SK-N-SH (cell line): ENCODE results near the gene A1BG. TPM values are rescaled to one million over a fixed set of nuclear protein-coding genes. Genes with fewer than 3 reads are reported as not detected.

Experiments
- CTCF ChIA-PET: fragments of 300-600, 350-600 bp; formaldehyde crosslinking; extraction: SDS; loops from one replicate; lab custom pipeline; 2021; lab: Yijun Ruan, JAX
- POLR2A ChIA-PET: fragments of 350-600 bp; sonication (Branson Sonifier 250); formaldehyde crosslinking; extraction: SDS; loops from one replicate; lab custom pipeline; 2020; ENCODE audit warnings: antibody characterized with exemption, inconsistent platforms; lab: Yijun Ruan, JAX
- DNase-seq: peaks from one replicate; pipeline ENCODE4 v3.0.0; 2012
- H2AFZ ChIP-seq: fragments of 200-600 bp; sonication (generic); 2 replicates; pipeline ENCODE4 v1.8.1; 2016; ENCODE audit warnings: antibody characterized with exemption, mild to moderate bottlenecking, low read depth
- H3F3A ChIP-seq: fragments of 200-600 bp; sonication (generic); replicated peaks from 2 replicates; pipeline ENCODE3; 2016; ENCODE audit warnings: antibody characterized with exemption, mild to moderate bottlenecking; ENCODE audit not compliant: insufficient read depth
- H3K27ac ChIP-seq, 2 experiments: fragments of 200-500 bp in 1 of 2; fragments of 200-600 bp in 1 of 2; sonication (Bioruptor generic) in 1 of 2; sonication (generic), shearing (Covaris generic) in 1 of 2; 2 replicates each; pipeline versions ENCODE4 v1.5.1 to v1.6.1; 2014 to 2016; ENCODE audit warnings: low read depth in 2 of 2, inconsistent platforms in 1 of 2, low read length in 1 of 2, mild to moderate bottlenecking in 1 of 2, mixed read lengths in 1 of 2
- H3K27me3 ChIP-seq: fragments of 200-600 bp; sonication (generic), shearing (Covaris generic); 2 replicates; pipeline ENCODE4 v1.6.1; 2016; ENCODE audit warnings: mixed run types; ENCODE audit not compliant: insufficient read depth
- H3K36me3 ChIP-seq, 2 experiments: fragments of 200-500 bp in 1 of 2; fragments of 200-600 bp in 1 of 2; sonication (Bioruptor generic) in 1 of 2; sonication (generic) in 1 of 2; replicated peaks in 1 of 2; 2 replicates each; pipeline versions ENCODE3 to v1.5.1; 2014 to 2016; ENCODE audit warnings: low read length in 1 of 2, mild to moderate bottlenecking in 1 of 2; ENCODE audit not compliant: insufficient read depth in 2 of 2, control insufficient read depth in 1 of 2
- H3K4me1 ChIP-seq, 2 experiments: fragments of 200-500 bp in 1 of 2; fragments of 200-600 bp in 1 of 2; sonication (Bioruptor generic) in 1 of 2; sonication (generic), shearing (Covaris generic) in 1 of 2; 2 replicates each; pipeline versions ENCODE4 v1.5.1 to v1.6.1; 2014 to 2016; ENCODE audit warnings: low read depth in 1 of 2, low read length in 1 of 2, mixed run types in 1 of 2; ENCODE audit not compliant: insufficient read depth in 2 of 2, control insufficient read depth in 1 of 2
- H3K4me2 ChIP-seq: fragments of 200-600 bp; sonication (generic), shearing (Covaris generic); 2 replicates; pipeline ENCODE4 v1.6.1; 2017; ENCODE audit warnings: mixed run types
- H3K4me3 ChIP-seq, 2 experiments: fragments of 200-500 bp in 1 of 2; fragments of 200-600 bp in 1 of 2; sonication (Bioruptor generic) in 1 of 2; sonication (generic), shearing (Covaris generic) in 1 of 2; 2 replicates each; pipeline versions ENCODE4 v1.5.1 to v1.8.1; 2014 to 2016; ENCODE audit warnings: low read depth in 2 of 2, inconsistent platforms in 1 of 2, low read length in 1 of 2, mild to moderate bottlenecking in 1 of 2, mixed read lengths in 1 of 2, moderate library complexity in 1 of 2
- H3K79me2 ChIP-seq: fragments of 200-600 bp; sonication (generic); 2 replicates; pipeline ENCODE4 v1.8.1; 2017; ENCODE audit warnings: mild to moderate bottlenecking; ENCODE audit not compliant: insufficient read depth
- H3K9ac ChIP-seq: fragments of 200-600 bp; sonication (generic); 2 replicates; pipeline ENCODE4 v1.6.1; 2017; ENCODE audit warnings: mixed run types
- H3K9me2 ChIP-seq: fragments of 200-600 bp; sonication (generic); 2 replicates; pipeline ENCODE4 v1.6.1; 2017; ENCODE audit warnings: mixed run types
- H3K9me3 ChIP-seq: fragments of 200-600 bp; sonication (generic); 2 replicates; pipeline ENCODE4 v1.6.1; 2017; ENCODE audit warnings: mixed run types, mild to moderate bottlenecking, moderate library complexity
- H4K20me1 ChIP-seq: fragments of 200-600 bp; sonication (generic); 2 replicates; pipeline ENCODE4 v1.6.1; 2017; ENCODE audit warnings: mild to moderate bottlenecking, mixed run types; ENCODE audit not compliant: insufficient read depth
- CHD2 ChIP-seq: fragments of 150-350 bp; IDR thresholded peaks from 2 replicates; pipeline ENCODE4 v1.6.1; 2018; ENCODE audit warnings: low read length; ENCODE audit not compliant: partially characterized antibody
- FOSL2 ChIP-seq: IDR thresholded peaks from 2 replicates; pipeline ENCODE4 v1.4.0; 2012; ENCODE audit warnings: low read depth, mild to moderate bottlenecking, moderate library complexity, borderline replicate concordance
- FOXM1 ChIP-seq: IDR thresholded peaks from 2 replicates; pipeline ENCODE4 v1.4.0; 2012; ENCODE audit warnings: low read depth, mild to moderate bottlenecking
- GABPA ChIP-seq: IDR thresholded peaks from 2 replicates; pipeline ENCODE4 v1.4.0; 2012; ENCODE audit warnings: low read depth, mild to moderate bottlenecking
- JUND ChIP-seq: IDR thresholded peaks from 2 replicates; pipeline ENCODE4 v1.4.0; 2012
- MXI1 ChIP-seq: IDR thresholded peaks from 2 replicates; pipeline ENCODE4 v1.6.1; 2012; ENCODE audit warnings: mild to moderate bottlenecking, low read depth, low read length, improper control_type of control experiment
- YY1 ChIP-seq: IDR thresholded peaks from 2 replicates; pipeline ENCODE4 v1.4.0; 2012; ENCODE audit warnings: low read depth, mild to moderate bottlenecking
- WGBS: methylation state at CpG from one replicate; pipeline ENCODE4 v1.1.6; 2017; ENCODE audit warnings: low lambda C conversion rate; 5-methylcytosine and 5-hydroxymethylcytosine counted together
- polyA plus RNA-seq, 3 experiments: library from polyadenylated mRNA; depleted of rRNA; stranded (reverse); fragments of >200 nt; gene quantifications; 2 replicates each; pipeline ENCODE4 v1.2.3, GENCODE V29; 2012
- TF ChIP-seq, protein P1 (sequence below): IDR thresholded peaks from 2 replicates; pipeline ENCODE4 v1.6.1; 2012; ENCODE audit warnings: mild to moderate bottlenecking, low read depth, low read length, moderate library complexity
- TF ChIP-seq, protein P2 (sequence below): IDR thresholded peaks from 2 replicates; pipeline ENCODE4 v1.4.0; 2012; ENCODE audit warnings: low read depth, borderline replicate concordance
- TF ChIP-seq, protein P3 (sequence below): fragments of 150-350 bp; IDR thresholded peaks from 2 replicates; pipeline ENCODE4 v1.6.1; 2016; ENCODE audit warnings: mild to moderate bottlenecking, low read depth, low read length

A1BG gene
- polyA plus RNA-seq, 1 of the 3 experiments (the other 2 are of a cell fraction): 62.6 TPM

DNA sequence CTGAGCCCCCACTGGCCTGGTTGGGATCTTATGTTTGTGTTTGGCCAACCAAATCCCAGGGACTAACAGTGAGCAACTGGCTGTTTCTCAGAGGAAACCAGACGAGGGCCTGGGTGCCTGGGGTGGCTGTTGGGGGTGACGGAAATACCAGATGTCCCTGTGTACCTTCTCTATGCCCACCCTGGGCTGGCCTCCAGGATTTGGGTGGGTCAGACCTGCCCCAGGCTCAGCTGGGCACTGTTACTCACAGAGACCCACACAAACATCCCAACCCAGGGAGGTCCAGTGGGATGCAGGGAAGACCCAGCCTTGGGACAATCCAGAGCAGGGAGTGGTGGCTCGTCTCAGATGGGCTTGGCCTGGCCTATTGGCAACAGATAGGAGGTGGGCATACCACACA lies 17.7 kb downstream of the A1BG start:
- Histone ChIP-seq H3K4me3 (no peak overlapping the region), H3K36me3 (peaks cover 24 to 42% of the 10 kb centered on the region in 2 experiments), H3F3A (no peaks in the 10 kb centered on the region), H3K9me2 (no peaks in the 10 kb centered on the region), H3K27me3 (no peaks in the 10 kb centered on the region), H3K27ac (no peak overlapping the region), H3K9ac (no peak overlapping the region), H3K79me2 (peaks cover 14% of the 10 kb centered on the region; the same call in 1 of the 2 replicates), H3K9me3 (no peaks in the 10 kb centered on the region), H4K20me1 (no peaks in the 10 kb centered on the region), H3K4me2 (no peak overlapping the region), H3K4me1 (no peaks in the 10 kb centered on the region; a peak in 1 of 4 replicates), H2AFZ (no peak overlapping the region)
- TF ChIP-seq FOXM1 (no peak), CHD2 (no peak), YY1 (no peak), MXI1 (no peak), FOSL2 (no peak)
- TF ChIP-seq, protein P1, sequence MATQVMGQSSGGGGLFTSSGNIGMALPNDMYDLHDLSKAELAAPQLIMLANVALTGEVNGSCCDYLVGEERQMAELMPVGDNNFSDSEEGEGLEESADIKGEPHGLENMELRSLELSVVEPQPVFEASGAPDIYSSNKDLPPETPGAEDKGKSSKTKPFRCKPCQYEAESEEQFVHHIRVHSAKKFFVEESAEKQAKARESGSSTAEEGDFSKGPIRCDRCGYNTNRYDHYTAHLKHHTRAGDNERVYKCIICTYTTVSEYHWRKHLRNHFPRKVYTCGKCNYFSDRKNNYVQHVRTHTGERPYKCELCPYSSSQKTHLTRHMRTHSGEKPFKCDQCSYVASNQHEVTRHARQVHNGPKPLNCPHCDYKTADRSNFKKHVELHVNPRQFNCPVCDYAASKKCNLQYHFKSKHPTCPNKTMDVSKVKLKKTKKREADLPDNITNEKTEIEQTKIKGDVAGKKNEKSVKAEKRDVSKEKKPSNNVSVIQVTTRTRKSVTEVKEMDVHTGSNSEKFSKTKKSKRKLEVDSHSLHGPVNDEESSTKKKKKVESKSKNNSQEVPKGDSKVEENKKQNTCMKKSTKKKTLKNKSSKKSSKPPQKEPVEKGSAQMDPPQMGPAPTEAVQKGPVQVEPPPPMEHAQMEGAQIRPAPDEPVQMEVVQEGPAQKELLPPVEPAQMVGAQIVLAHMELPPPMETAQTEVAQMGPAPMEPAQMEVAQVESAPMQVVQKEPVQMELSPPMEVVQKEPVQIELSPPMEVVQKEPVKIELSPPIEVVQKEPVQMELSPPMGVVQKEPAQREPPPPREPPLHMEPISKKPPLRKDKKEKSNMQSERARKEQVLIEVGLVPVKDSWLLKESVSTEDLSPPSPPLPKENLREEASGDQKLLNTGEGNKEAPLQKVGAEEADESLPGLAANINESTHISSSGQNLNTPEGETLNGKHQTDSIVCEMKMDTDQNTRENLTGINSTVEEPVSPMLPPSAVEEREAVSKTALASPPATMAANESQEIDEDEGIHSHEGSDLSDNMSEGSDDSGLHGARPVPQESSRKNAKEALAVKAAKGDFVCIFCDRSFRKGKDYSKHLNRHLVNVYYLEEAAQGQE: no peak
- TF ChIP-seq, protein P2, sequence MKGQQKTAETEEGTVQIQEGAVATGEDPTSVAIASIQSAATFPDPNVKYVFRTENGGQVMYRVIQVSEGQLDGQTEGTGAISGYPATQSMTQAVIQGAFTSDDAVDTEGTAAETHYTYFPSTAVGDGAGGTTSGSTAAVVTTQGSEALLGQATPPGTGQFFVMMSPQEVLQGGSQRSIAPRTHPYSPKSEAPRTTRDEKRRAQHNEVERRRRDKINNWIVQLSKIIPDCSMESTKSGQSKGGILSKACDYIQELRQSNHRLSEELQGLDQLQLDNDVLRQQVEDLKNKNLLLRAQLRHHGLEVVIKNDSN: no peak
- TF ChIP-seq, protein P3, sequence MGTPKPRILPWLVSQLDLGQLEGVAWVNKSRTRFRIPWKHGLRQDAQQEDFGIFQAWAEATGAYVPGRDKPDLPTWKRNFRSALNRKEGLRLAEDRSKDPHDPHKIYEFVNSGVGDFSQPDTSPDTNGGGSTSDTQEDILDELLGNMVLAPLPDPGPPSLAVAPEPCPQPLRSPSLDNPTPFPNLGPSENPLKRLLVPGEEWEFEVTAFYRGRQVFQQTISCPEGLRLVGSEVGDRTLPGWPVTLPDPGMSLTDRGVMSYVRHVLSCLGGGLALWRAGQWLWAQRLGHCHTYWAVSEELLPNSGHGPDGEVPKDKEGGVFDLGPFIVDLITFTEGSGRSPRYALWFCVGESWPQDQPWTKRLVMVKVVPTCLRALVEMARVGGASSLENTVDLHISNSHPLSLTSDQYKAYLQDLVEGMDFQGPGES: no peak
- WGBS: 87% methylated on average over 3 of the region's 3 CpGs
- no peak for DNase-seq
- ChIA-PET CTCF (no interaction called here), POLR2A (interaction anchor here (1.0 kb wide), 1 partner anchor 12 kb away, joined by 5 read pairs; no protein-coding TSS in a partner anchor)

DNA sequence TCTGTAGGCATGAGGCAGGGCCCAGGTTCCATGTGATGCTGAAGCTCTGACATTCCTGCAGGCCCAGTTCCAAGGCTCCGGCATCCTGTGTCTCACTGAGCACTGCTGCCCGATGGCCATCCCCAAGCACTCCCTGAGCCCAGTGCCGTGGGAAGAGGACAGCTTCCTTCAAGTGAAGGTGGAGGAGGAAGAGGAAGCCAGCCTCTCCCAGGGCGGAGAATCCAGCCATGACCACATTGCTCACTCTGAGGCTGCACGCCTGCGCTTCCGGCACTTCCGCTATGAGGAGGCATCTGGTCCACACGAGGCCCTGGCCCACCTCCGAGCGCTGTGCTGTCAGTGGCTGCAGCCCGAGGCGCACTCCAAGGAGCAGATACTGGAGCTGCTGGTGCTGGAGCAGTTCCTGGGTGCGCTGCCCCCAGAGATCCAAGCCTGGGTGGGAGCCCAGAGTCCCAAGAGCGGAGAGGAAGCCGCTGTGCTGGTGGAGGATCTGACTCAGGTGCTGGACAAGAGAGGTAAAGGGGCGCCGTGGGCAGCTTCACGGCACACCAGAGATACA lies 18.5 kb downstream of the A1BG start:
- no peaks in the 10 kb centered on the region for H4K20me1 ChIP-seq
- H3K4me2 ChIP-seq: no peak overlapping the region
- no peak overlapping the region for H2AFZ ChIP-seq
- no peak for TF ChIP-seq JUND
- TF ChIP-seq MXI1: no peak
- TF ChIP-seq, protein P3: no peak
- TF ChIP-seq GABPA: no peak
- no peak for TF ChIP-seq FOXM1
- no peak overlapping the region for H3K9ac ChIP-seq
- peaks cover 20 to 42% of the 10 kb centered on the region in 2 experiments for H3K36me3 ChIP-seq
- no peaks in the 10 kb centered on the region for H3K9me2 ChIP-seq
- H3K9me3 ChIP-seq: no peaks in the 10 kb centered on the region
- peaks cover 14% of the 10 kb centered on the region; the same call in 1 of the 2 replicates for H3K79me2 ChIP-seq
- ChIA-PET CTCF (no interaction called here), POLR2A (no interaction called here)
- H3K4me3 ChIP-seq: no peak overlapping the region
- WGBS: 93% methylated on average over 7 of the region's 19 CpGs
- no peaks in the 10 kb centered on the region for H3F3A ChIP-seq
- no peak for DNase-seq
- no peaks in the 10 kb centered on the region for H3K27me3 ChIP-seq
- no peaks in the 10 kb centered on the region; a peak in 1 of 4 replicates for H3K4me1 ChIP-seq
- no peak overlapping the region for H3K27ac ChIP-seq
